Choroid plexus epithelial cell (primary cell): ENCODE measurements around the gene SLC48A1.
A peak's percentile ranks its signal among the peaks of the same experiment; 100 is the strongest.

ENCODE experiments used
- DNase-seq: peaks from one replicate; pipeline ENCODE4 v3.0.0-alpha.2; 2010; ENCODE audit warnings: low read depth
- H3K4me3 ChIP-seq: 2 replicates; pipeline ENCODE4 v1.5.1; 2011; ENCODE audit warnings: low read depth, mild to moderate bottlenecking, control low read depth, low read length, moderate library complexity
- CTCF ChIP-seq: conservative IDR thresholded peaks from 2 replicates; pipeline ENCODE4 v1.5.1; 2011; ENCODE audit warnings: low read depth, mild to moderate bottlenecking, control low read depth, inconsistent platforms, low read length, moderate library complexity

The SLC48A1 gene

GRCh38 chr12:47773062-47773857 is at the start of gene SLC48A1:
TSS of gene SLC48A1 (plus strand) at chr12:47773238. CDS start at chr12:47773305, 67 bp downstream.
- DNase-seq: peak; percentile 53
- TF ChIP-seq CTCF: peak; percentile 40
- H3K4me3 ChIP-seq: peak within 1 kb of the TSS; percentile 67

GRCh38 chr12:47725091-47725772 is 47.8 kb upstream of the SLC48A1 start, which contains the start of gene ENDOU:
TSS of gene ENDOU (minus strand) at chr12:47725490. CDS start at chr12:47725413, 77 bp downstream.
- no peak for TF ChIP-seq CTCF

GRCh38 chr12:47725893-47726292 is 47.1 kb upstream of the SLC48A1 start:
- no peak overlapping the region for H3K4me3 ChIP-seq
- DNase-seq: peak; percentile 75
- no peak for TF ChIP-seq CTCF

More at GRCh38 chr12:47725091-47725772, 47.8 kb upstream of the SLC48A1 start, which contains the start of gene ENDOU:
- no peak within 1 kb of the TSS for H3K4me3 ChIP-seq
- DNase-seq: no peak

- TF ChIP-seq CTCF: no peak
- H3K4me3 ChIP-seq: no peak overlapping the region
- no peak for DNase-seq
Observed at GRCh38 chr12:47729233-47729632, 43.8 kb upstream of the SLC48A1 start.

- H3K4me3 ChIP-seq: no peak overlapping the region
- no peak for TF ChIP-seq CTCF
- no peak for DNase-seq
Observed at GRCh38 chr12:47730341-47730744, 42.7 kb upstream of the SLC48A1 start.

GRCh38 chr12:47731723-47732122 is 41.3 kb upstream of the SLC48A1 start:
- H3K4me3 ChIP-seq: no peak overlapping the region
- TF ChIP-seq CTCF: no peak
- no peak for DNase-seq
